ENCODE data around the gene DNAJC6. TPM values are rescaled to one million over a fixed set of nuclear protein-coding genes. Genes with fewer than 3 reads are reported as not detected.

DNAJC6 gene
- total RNA-seq, 1 experiment from 2014 or later: 4.0 TPM

DNA sequence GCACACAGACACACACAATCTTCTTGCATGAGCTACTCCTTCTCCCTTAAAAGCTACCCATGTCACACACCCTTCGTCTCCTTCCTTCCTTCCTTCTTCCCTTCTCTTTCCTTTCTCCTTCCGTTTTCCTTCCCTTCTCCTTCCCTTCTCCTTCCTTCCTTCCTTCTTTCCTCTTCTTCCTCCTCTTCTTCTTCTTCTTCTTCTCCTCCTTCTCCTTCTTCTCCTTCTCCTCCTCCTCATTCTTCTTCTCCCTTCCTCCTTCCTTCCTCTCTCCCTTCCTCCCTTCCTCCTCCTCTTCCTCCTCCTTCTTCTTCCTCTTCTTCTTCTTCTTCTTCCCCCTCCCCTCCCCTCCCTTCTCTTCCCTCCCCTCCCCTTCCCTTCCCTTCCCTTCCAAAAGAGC, 59.1 kb downstream of the DNAJC6 start:
- Histone ChIP-seq H3K27ac (ENCODE audit: low read length) (no peak overlapping the region), H3K9me3 (ENCODE audit: control insufficient read depth, insufficient read depth, low read depth, low read length) (no peaks in the 10 kb centered on the region), H3K4me3 (ENCODE audit: low read depth in 2 of 2, low read length in 2 of 2) (no peak overlapping the region), H3K27me3 (ENCODE audit: control insufficient read depth, insufficient read depth, low read length) (no peaks in the 10 kb centered on the region), H3K36me3 (ENCODE audit: control insufficient read depth, insufficient read depth, low read length) (no peaks in the 10 kb centered on the region), H3K4me1 (ENCODE audit: control insufficient read depth, insufficient read depth, low read length) (no peaks in the 10 kb centered on the region)
- no peak for DNase-seq (ENCODE audit: low read depth, low spot score)
- intact Hi-C loops (cut with micrococcal nuclease; ENCODE audit: unreplicated experiment) (no loop called here), in situ Hi-C loops (cut with HindIII; ENCODE audit: low pct_unique_long_range_greater_than_20kb, low sequenced_read_pairs) (no loop called here)
- TF ChIP-seq TCF7L2 (IDR thresholded peaks at IDR 0.05; ENCODE audit: low read depth, low read length) (no peak), POLR2AphosphoS5 (IDR thresholded peaks at IDR 0.05; ENCODE audit: low read depth, low read length) (no peak)
- TF ChIP-seq, protein P1, sequence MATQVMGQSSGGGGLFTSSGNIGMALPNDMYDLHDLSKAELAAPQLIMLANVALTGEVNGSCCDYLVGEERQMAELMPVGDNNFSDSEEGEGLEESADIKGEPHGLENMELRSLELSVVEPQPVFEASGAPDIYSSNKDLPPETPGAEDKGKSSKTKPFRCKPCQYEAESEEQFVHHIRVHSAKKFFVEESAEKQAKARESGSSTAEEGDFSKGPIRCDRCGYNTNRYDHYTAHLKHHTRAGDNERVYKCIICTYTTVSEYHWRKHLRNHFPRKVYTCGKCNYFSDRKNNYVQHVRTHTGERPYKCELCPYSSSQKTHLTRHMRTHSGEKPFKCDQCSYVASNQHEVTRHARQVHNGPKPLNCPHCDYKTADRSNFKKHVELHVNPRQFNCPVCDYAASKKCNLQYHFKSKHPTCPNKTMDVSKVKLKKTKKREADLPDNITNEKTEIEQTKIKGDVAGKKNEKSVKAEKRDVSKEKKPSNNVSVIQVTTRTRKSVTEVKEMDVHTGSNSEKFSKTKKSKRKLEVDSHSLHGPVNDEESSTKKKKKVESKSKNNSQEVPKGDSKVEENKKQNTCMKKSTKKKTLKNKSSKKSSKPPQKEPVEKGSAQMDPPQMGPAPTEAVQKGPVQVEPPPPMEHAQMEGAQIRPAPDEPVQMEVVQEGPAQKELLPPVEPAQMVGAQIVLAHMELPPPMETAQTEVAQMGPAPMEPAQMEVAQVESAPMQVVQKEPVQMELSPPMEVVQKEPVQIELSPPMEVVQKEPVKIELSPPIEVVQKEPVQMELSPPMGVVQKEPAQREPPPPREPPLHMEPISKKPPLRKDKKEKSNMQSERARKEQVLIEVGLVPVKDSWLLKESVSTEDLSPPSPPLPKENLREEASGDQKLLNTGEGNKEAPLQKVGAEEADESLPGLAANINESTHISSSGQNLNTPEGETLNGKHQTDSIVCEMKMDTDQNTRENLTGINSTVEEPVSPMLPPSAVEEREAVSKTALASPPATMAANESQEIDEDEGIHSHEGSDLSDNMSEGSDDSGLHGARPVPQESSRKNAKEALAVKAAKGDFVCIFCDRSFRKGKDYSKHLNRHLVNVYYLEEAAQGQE (IDR thresholded peaks at IDR 0.05; ENCODE audit: insufficient read depth in 1 of 2, low read depth in 2 of 2, low read length in 1 of 2): no peak
- no TSS peak for BruUV-seq (replicated peaks)
- POLR2A ChIA-PET: no interaction called here
- CTCF ChIA-PET: no interaction called here
- no peak for ATAC-seq

DNA sequence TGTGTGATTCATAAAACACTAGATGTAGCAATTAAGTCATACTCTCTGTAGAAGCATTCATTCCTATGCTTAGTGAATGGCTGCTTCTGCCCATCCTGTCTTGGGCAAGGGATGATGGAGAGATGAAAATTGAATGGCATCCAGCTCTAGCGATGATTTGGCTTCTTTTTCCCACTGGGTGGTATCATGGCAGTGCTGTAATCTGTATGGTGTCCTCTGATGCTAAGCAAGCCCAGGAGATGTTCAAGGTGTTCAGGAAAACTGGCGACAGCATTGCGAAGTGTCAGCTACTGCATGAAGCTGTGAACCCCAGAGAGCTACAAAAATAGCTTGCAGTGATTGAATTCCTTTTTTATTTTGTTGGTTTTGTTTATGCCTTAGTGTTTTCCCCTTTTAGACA, 62.2 kb downstream of the DNAJC6 start:
- no peaks in the 10 kb centered on the region for H3K4me1 ChIP-seq (ENCODE audit: control insufficient read depth, insufficient read depth, low read length)
- intact Hi-C loops (cut with micrococcal nuclease; ENCODE audit: unreplicated experiment): no loop called here
- H3K27ac ChIP-seq (ENCODE audit: low read length): no peak overlapping the region
- H3K27me3 ChIP-seq (ENCODE audit: control insufficient read depth, insufficient read depth, low read length): no peaks in the 10 kb centered on the region
- in situ Hi-C loops (cut with HindIII; ENCODE audit: low pct_unique_long_range_greater_than_20kb, low sequenced_read_pairs): no loop called here
- no peak overlapping the region for H3K4me3 ChIP-seq (ENCODE audit: low read depth in 2 of 2, low read length in 2 of 2)
- ChIA-PET CTCF (no interaction called here), POLR2A (no interaction called here)
- no peaks in the 10 kb centered on the region for H3K36me3 ChIP-seq (ENCODE audit: control insufficient read depth, insufficient read depth, low read length)
- no peak for DNase-seq (ENCODE audit: low read depth, low spot score)
- no peak for TF ChIP-seq TCF7L2 (IDR thresholded peaks at IDR 0.05; ENCODE audit: low read depth, low read length)
- TF ChIP-seq SIN3A (IDR thresholded peaks at IDR 0.05; ENCODE audit: borderline replicate concordance, insufficient read depth, low read depth, low read length): no peak
- TF ChIP-seq POLR2AphosphoS5 (IDR thresholded peaks at IDR 0.05; ENCODE audit: low read depth, low read length): no peak
- TF ChIP-seq, protein P1 (IDR thresholded peaks at IDR 0.05; ENCODE audit: insufficient read depth in 1 of 2, low read depth in 2 of 2, low read length in 1 of 2): no peak
- TF ChIP-seq, protein P2, sequence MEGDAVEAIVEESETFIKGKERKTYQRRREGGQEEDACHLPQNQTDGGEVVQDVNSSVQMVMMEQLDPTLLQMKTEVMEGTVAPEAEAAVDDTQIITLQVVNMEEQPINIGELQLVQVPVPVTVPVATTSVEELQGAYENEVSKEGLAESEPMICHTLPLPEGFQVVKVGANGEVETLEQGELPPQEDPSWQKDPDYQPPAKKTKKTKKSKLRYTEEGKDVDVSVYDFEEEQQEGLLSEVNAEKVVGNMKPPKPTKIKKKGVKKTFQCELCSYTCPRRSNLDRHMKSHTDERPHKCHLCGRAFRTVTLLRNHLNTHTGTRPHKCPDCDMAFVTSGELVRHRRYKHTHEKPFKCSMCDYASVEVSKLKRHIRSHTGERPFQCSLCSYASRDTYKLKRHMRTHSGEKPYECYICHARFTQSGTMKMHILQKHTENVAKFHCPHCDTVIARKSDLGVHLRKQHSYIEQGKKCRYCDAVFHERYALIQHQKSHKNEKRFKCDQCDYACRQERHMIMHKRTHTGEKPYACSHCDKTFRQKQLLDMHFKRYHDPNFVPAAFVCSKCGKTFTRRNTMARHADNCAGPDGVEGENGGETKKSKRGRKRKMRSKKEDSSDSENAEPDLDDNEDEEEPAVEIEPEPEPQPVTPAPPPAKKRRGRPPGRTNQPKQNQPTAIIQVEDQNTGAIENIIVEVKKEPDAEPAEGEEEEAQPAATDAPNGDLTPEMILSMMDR (IDR thresholded peaks at IDR 0.05): no peak
- no peaks in the 10 kb centered on the region for H3K9me3 ChIP-seq (ENCODE audit: control insufficient read depth, insufficient read depth, low read depth, low read length)
- no TSS peak for BruUV-seq (replicated peaks)
- no peak for ATAC-seq
